Caco-2 (cell line): Measurements from ENCODE around the gene TMEFF2. TPM values are rescaled to one million over a fixed set of nuclear protein-coding genes. Genes with fewer than 3 reads are reported as not detected.

Experiments used
- BruUV-seq: library from RNA; stranded (reverse); fragments of 400-500 nt; replicated peaks from 2 replicates; lab custom pipeline; 2021; lab: Mats Ljungman, UMichigan
- CTCF ChIA-PET: fragments of 300-600 bp; sonication (Branson Sonifier 250); formaldehyde crosslinking; loops from one replicate; lab custom pipeline; 2022; ENCODE audit warnings: antibody characterized with exemption; lab: Charles Lee
- POLR2A ChIA-PET: fragments of 300-600 bp; sonication (Branson Sonifier 250); formaldehyde crosslinking; loops from one replicate; lab custom pipeline; 2022; ENCODE audit warnings: antibody characterized with exemption; lab: Charles Lee
- DNase-seq, 2 experiments: peaks; one replicate each; pipeline versions ENCODE4 v3.0.0 to v3.0.0-alpha.2; 2020 to 2022
- H3K27me3 ChIP-seq: replicated peaks from 2 replicates; pipeline ENCODE4 v1.6.0; 2011; ENCODE audit warnings: low read length; ENCODE audit not compliant: control insufficient read depth, insufficient read depth
- H3K36me3 ChIP-seq: 2 replicates; pipeline ENCODE4 v1.5.1; 2011; ENCODE audit warnings: low read length; ENCODE audit not compliant: control insufficient read depth, insufficient read depth
- H3K4me1 ChIP-seq: fragments of 250-450 bp; sonication (Bioruptor Pico); 2 replicates; pipeline ENCODE4 v1.5.1; 2020; ENCODE audit warnings: mild to moderate bottlenecking
- H3K4me3 ChIP-seq: 2 replicates; pipeline ENCODE4 v1.5.1; 2011; ENCODE audit warnings: low read depth, mild to moderate bottlenecking, control low read depth, low read length
- H3K9me3 ChIP-seq: fragments of 250-450 bp; sonication (Bioruptor Pico); 2 replicates; pipeline ENCODE4 v1.5.1; 2020; ENCODE audit warnings: mild to moderate bottlenecking, moderate library complexity
- H3K27ac Mint-ChIP-seq: one replicate; pipeline ENCODE4 v1.8.0; 2022; ENCODE audit warnings: mixed read lengths; ENCODE audit not compliant: unreplicated experiment
- H3K27me3 Mint-ChIP-seq: one replicate; pipeline ENCODE4 v1.8.0; 2022; ENCODE audit warnings: mixed read lengths; ENCODE audit not compliant: insufficient read depth, unreplicated experiment
- H3K36me3 Mint-ChIP-seq: one replicate; pipeline ENCODE4 v1.8.0; 2022; ENCODE audit warnings: mild to moderate bottlenecking, mixed read lengths; ENCODE audit not compliant: insufficient read depth, unreplicated experiment
- H3K4me1 Mint-ChIP-seq: one replicate; pipeline ENCODE4 v1.8.0; 2022; ENCODE audit warnings: low read depth, mixed read lengths; ENCODE audit not compliant: unreplicated experiment
- H3K4me3 Mint-ChIP-seq: one replicate; pipeline ENCODE4 v1.8.0; 2022; ENCODE audit warnings: mild to moderate bottlenecking, moderate library complexity, mixed read lengths; ENCODE audit not compliant: unreplicated experiment
- H3K9me3 Mint-ChIP-seq: one replicate; pipeline ENCODE4 v1.8.0; 2022; ENCODE audit warnings: mixed read lengths; ENCODE audit not compliant: unreplicated experiment
- intact Hi-C: fragments of 100-400 bp; cut with micrococcal nuclease; formaldehyde crosslinking; loops from one replicate; pipeline ENCODE4 v1.10.0; 2022; ENCODE audit not compliant: unreplicated experiment
- total RNA-seq: library from RNA; stranded (reverse); gene quantifications from 2 replicates; pipeline ENCODE4 v1.2.3, GENCODE V29; 2022
- TF ChIP-seq, protein P1 (sequence below), 2 experiments: fragments of 200-600 bp in 1 of 2; IDR thresholded peaks; 1 replicate in 1 of 2; 2 replicates in 1 of 2; pipeline versions ENCODE4 v1.5.1 to v1.8.0; 2011 to 2022; ENCODE audit warnings: antibody characterized with exemption in 1 of 2, control low read depth in 1 of 2, inconsistent platforms in 1 of 2, low read depth in 1 of 2, low read length in 1 of 2, mild to moderate bottlenecking in 1 of 2, moderate library complexity in 1 of 2; ENCODE audit not compliant: insufficient read depth in 1 of 2, severe bottlenecking in 1 of 2, unreplicated experiment in 1 of 2

TMEFF2 gene
- total RNA-seq, 1 experiment from 2014 or later: not detected

DNA sequence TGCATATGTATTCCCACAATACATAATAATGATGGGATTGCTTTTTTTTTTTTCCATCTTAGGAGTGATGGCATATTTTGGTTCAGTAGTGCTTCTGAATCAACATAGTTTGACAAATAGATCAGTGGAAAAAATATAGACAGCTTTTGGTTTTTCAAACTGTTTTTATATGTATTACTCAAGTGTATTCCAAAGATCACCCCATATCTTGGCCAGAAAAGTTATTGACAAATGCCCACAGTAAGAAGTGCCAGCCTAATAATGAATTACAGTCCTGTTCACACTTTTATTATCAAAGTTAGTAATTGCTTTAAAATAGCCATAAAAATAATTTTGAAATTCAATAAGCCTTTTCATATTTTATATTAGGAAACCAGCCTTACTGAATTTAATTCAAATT, 95.0 kb downstream of the TMEFF2 start:
- no peaks in the 10 kb centered on the region for H3K9me3 Mint-ChIP-seq
- no peak for DNase-seq
- H3K9me3 ChIP-seq: no peaks in the 10 kb centered on the region
- ChIA-PET CTCF (no interaction called here), POLR2A (no interaction called here)
- no peaks in the 10 kb centered on the region for H3K36me3 Mint-ChIP-seq
- H3K4me1 Mint-ChIP-seq: no peaks in the 10 kb centered on the region
- TF ChIP-seq, protein P1, sequence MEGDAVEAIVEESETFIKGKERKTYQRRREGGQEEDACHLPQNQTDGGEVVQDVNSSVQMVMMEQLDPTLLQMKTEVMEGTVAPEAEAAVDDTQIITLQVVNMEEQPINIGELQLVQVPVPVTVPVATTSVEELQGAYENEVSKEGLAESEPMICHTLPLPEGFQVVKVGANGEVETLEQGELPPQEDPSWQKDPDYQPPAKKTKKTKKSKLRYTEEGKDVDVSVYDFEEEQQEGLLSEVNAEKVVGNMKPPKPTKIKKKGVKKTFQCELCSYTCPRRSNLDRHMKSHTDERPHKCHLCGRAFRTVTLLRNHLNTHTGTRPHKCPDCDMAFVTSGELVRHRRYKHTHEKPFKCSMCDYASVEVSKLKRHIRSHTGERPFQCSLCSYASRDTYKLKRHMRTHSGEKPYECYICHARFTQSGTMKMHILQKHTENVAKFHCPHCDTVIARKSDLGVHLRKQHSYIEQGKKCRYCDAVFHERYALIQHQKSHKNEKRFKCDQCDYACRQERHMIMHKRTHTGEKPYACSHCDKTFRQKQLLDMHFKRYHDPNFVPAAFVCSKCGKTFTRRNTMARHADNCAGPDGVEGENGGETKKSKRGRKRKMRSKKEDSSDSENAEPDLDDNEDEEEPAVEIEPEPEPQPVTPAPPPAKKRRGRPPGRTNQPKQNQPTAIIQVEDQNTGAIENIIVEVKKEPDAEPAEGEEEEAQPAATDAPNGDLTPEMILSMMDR (IDR thresholded peaks at IDR 0.05; ENCODE audit: insufficient read depth in 1 of 2, low read depth in 1 of 2, low read length in 1 of 2, severe bottlenecking in 1 of 2, unreplicated experiment in 1 of 2): no peak
- H3K4me1 ChIP-seq: no peaks in the 10 kb centered on the region
- H3K4me3 Mint-ChIP-seq: no peak overlapping the region
- intact Hi-C loops: no loop called here
- BruUV-seq: no TSS peak
- no peaks in the 10 kb centered on the region for H3K27me3 ChIP-seq
- no peaks in the 10 kb centered on the region for H3K36me3 ChIP-seq
- peaks cover 3% of the 10 kb centered on the region for H3K27me3 Mint-ChIP-seq
- no peak overlapping the region for H3K27ac Mint-ChIP-seq
- H3K4me3 ChIP-seq: no peak overlapping the region

DNA sequence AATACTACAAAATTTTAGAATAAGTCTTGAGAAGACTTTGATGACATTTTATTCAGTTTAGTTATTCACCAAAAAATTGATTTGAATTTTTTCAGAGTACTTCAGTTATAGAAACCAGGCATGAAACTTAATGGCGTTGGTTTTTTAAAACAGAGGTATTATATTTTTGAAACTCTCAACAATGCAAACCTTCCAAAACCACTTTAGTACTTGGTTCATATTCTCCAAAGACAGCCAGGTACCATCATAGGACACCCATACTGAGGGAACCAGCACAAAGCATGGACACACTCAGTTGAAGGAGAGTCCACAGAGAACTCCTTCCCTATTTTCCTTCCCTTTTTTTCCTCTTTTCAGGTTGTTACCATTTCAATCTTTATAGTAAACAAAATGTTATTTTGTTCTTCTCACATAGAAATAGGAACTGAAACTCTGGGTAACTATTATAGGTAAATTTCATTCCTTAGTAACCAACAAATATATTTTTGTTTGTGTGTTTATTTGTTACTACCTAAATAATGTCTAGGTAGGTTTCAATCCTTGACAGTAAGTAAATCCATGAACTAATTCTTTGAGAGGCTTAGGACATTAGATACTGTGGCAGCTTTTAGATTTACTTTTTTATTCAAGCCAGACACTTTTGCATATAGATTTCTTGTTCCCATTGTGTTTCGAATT, 95.8 kb downstream of the TMEFF2 start:
- no peaks in the 10 kb centered on the region for H3K36me3 ChIP-seq
- CTCF ChIA-PET: no interaction called here
- POLR2A ChIA-PET: no interaction called here
- no peak overlapping the region for H3K4me3 Mint-ChIP-seq
- H3K27me3 Mint-ChIP-seq: peaks cover 3% of the 10 kb centered on the region
- H3K9me3 ChIP-seq: no peaks in the 10 kb centered on the region
- no TSS peak for BruUV-seq
- H3K36me3 Mint-ChIP-seq: no peaks in the 10 kb centered on the region
- H3K27me3 ChIP-seq: no peaks in the 10 kb centered on the region
- no peak for DNase-seq
- H3K4me3 ChIP-seq: no peak overlapping the region
- no peaks in the 10 kb centered on the region for H3K9me3 Mint-ChIP-seq
- no peaks in the 10 kb centered on the region for H3K4me1 ChIP-seq
- intact Hi-C loops: no loop called here
- H3K27ac Mint-ChIP-seq: no peak overlapping the region
- TF ChIP-seq, protein P1 (IDR thresholded peaks at IDR 0.05; ENCODE audit: insufficient read depth in 1 of 2, low read depth in 1 of 2, low read length in 1 of 2, severe bottlenecking in 1 of 2, unreplicated experiment in 1 of 2): no peak
- H3K4me1 Mint-ChIP-seq: no peaks in the 10 kb centered on the region

DNA sequence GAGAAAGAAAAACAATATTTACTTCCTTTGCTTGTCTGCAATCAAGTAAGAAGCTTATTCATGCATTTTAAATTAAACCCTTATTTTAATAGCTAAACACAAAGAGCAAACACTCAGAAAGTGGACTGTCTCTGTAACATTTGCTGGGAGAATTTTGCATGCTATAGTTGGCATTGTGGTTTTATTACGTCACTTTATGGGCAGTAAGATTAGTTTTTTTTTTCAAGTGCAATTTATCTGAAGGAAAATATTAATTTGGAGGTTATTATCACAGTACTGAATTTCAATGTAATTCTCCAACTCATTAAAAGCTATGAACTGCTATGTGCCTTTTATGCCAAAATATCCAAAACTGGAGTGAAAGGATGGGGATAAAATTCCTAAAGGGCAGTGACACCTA, 103.3 kb downstream of the TMEFF2 start:
- Histone ChIP-seq H3K27me3 (no peaks in the 10 kb centered on the region), H3K4me1 (no peaks in the 10 kb centered on the region), H3K9me3 (no peaks in the 10 kb centered on the region), H3K4me3 (no peak overlapping the region), H3K36me3 (no peaks in the 10 kb centered on the region)
- no TSS peak for BruUV-seq
- ChIA-PET POLR2A (no interaction called here), CTCF (no interaction called here)
- Mint-ChIP-seq H3K4me1 (no peaks in the 10 kb centered on the region), H3K27ac (no peak overlapping the region), H3K4me3 (no peak overlapping the region), H3K27me3 (peaks cover 9% of the 10 kb centered on the region), H3K9me3 (no peaks in the 10 kb centered on the region), H3K36me3 (no peaks in the 10 kb centered on the region)
- TF ChIP-seq, protein P1 (IDR thresholded peaks at IDR 0.05; ENCODE audit: insufficient read depth in 1 of 2, low read depth in 1 of 2, low read length in 1 of 2, severe bottlenecking in 1 of 2, unreplicated experiment in 1 of 2): no peak
- intact Hi-C loops: no loop called here
- DNase-seq: no peak
